Inflammatory macrophage treated with lipopolysaccharide for 4 hours (primary cell): ENCODE measurements around the gene RERE.

Experiments used
- DNase-seq: peaks from one replicate; pipeline ENCODE4 v3.0.0-alpha.2; 2020

RERE gene

GRCh38 chr1:8355439-8356255, 461.8 kb downstream of the RERE start:
- DNase-seq: no peak

GRCh38 chr1:8354038-8354437, 463.4 kb downstream of the RERE start:
- DNase-seq: no peak

- DNase-seq: no peak
Observed at GRCh38 chr1:8352886-8353785, 464.3 kb downstream of the RERE start.

GRCh38 chr1:8352471-8352845, 465.0 kb downstream of the RERE start:
- DNase-seq: no peak

GRCh38 chr1:8351693-8352470, 465.6 kb downstream of the RERE start:
- DNase-seq: no peak

GRCh38 chr1:8350914-8351684, 466.3 kb downstream of the RERE start:
- DNase-seq: no peak

- DNase-seq: no peak
Observed at GRCh38 chr1:8349961-8350360, 467.5 kb downstream of the RERE start.

- DNase-seq: no peak
Observed at GRCh38 chr1:8349473-8349865, 468.0 kb downstream of the RERE start.

GRCh38 chr1:8348777-8349472, 468.5 kb downstream of the RERE start:
- DNase-seq: peak; percentile 54

- no peak for DNase-seq
Observed at GRCh38 chr1:8348047-8348776, 469.2 kb downstream of the RERE start.

- no peak for DNase-seq
Observed at GRCh38 chr1:8347635-8348034, 469.8 kb downstream of the RERE start.

- DNase-seq: no peak
Observed at GRCh38 chr1:8345621-8346415, 471.6 kb downstream of the RERE start.

GRCh38 chr1:8344893-8345507, 472.4 kb downstream of the RERE start:
- no peak for DNase-seq

- DNase-seq: no peak
Observed at GRCh38 chr1:8343464-8344001, 473.9 kb downstream of the RERE start.

- DNase-seq: no peak
Observed at GRCh38 chr1:8343044-8343443, 474.4 kb downstream of the RERE start.

GRCh38 chr1:8342325-8342724, 475.1 kb downstream of the RERE start:
- DNase-seq: no peak

- no peak for DNase-seq
Observed at GRCh38 chr1:8340448-8340847, 477.0 kb downstream of the RERE start.

- DNase-seq: no peak
Observed at GRCh38 chr1:8339203-8339600, 478.2 kb downstream of the RERE start.

- no peak for DNase-seq
Observed at GRCh38 chr1:8338526-8339202, 478.8 kb downstream of the RERE start.
